GM21381 (cell line): ENCODE measurements around the gene ALOX5.
A peak's percentile ranks its signal among the peaks of the same experiment; 100 is the strongest.

Experiments used
- ATAC-seq: cut with Tn5 transposase; IDR thresholded peaks from one replicate; pipeline ENCODE4 v1.9.1; 2021; ENCODE audit warnings: mild to moderate bottlenecking, moderate library complexity; ENCODE audit not compliant: unreplicated experiment

ALOX5 gene

GRCh38 chr10:45422866-45423659, 49.0 kb downstream of the ALOX5 start:
- no peak for ATAC-seq

GRCh38 chr10:45423976-45424499, 50.0 kb downstream of the ALOX5 start:
- no peak for ATAC-seq

DNA sequence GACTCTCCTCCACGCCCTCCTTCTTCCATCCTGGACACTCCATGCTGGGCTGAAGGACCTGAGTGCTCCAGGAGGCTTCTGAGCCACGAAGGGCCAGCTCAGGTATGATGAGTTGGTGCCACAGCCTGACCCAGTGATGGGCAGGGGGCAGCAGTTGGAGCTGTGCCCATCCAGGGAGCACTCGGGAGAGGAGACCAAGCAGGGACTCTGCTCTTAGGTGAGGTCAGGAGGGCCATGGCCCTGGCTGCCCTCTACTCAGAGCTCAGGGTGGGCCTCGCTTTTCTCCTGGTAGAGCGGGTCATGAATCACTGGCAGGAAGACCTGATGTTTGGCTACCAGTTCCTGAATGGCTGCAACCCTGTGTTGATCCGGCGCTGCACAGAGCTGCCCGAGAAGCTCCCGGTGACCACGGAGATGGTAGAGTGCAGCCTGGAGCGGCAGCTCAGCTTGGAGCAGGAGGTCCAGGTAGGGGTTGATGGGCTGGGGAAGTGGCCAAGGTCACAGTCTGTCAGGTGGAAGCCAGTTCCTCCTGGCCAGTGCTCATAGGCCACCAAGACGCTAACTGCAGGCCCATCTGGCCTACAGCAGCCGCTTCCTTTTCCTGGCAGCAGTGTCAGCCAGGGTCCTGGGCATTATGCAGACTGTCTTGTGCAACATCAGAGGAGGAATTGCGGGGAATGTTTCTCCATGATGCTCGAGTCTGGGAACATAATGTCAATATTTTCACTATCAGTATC, 50.8 kb downstream of the ALOX5 start:
- ATAC-seq, result no peak

DNA sequence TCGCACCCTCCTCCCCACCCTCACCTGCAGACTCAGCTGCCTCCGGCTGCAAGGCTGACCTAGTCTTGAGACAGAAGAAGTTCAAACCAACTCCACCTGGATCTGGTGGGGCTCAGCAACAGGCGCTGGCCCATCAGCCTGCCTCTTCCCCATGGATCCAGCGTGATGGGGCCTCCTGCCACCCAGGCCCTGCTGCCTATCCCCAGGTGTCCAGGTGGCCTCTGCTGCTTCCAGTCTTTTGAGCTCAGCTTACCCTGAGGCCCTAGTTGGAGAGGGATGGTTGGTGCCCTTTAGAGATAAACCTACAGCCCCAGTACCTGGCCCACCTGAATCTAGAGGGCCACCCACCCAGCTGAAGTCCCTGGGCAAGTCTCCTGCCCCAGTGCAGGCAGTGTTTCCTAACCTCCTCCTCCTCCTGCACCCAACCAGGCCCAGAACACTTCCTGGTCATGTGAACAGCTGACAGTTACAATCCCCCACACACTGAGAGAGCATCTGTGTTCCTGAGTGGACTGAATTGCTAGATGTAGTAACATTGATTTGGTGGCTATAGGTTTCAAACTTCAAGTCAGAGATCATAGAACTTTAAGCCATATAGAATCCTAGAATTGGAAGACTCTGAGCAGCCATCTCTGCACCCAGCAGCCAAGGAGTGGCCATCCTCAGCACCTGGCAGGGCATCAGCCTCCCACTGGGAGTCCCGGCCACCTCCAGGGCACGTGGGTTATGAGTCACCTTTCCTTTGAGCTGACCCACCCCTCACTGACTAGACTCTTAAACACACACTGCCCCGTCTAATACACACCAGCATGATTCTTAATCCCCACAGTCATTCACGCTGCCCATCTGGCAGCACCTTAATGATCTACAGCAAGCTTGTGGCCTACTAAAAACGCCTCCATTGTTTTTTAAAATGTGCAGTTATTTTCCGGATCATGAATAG, 51.9 kb downstream of the ALOX5 start:
- ATAC-seq, result no peak

DNA sequence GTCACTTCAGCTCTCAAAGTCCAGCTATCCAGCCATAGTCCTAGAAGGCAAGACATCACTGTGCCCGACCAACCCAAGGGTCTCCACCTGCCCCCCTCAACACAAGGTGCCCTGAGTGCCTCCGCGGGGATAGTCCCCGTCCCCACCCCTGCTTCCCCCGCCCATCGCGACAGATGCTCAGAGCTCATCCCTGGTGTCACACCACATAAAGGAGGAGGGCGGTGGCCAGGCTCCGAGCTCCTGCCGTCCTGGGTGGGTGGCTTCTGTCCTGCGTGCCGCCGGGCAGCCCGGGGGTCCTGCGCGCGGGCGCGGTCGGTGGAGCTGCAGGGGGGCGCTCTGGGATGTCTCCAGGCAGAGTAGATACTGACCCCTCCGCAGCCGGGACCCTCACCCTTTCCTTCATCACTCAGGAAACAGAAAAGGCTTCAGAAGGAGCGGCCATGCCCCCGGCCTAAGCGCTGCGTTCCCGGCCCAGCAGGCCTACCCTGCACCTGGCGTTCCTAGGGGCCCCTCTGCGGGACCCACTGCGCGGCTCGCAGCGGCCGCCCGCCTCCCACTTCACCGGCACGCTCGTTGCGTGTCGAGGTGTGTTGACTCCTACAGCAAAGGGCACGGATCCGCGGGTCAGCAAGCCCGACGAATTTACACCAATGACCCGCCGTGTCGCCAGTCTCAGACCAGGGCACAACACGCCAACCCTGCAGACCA, 53.4 kb downstream of the ALOX5 start:
- ATAC-seq, result no peak

- ATAC-seq, result no peak
Observed at GRCh38 chr10:45427970-45428366, 54.0 kb downstream of the ALOX5 start.

DNA sequence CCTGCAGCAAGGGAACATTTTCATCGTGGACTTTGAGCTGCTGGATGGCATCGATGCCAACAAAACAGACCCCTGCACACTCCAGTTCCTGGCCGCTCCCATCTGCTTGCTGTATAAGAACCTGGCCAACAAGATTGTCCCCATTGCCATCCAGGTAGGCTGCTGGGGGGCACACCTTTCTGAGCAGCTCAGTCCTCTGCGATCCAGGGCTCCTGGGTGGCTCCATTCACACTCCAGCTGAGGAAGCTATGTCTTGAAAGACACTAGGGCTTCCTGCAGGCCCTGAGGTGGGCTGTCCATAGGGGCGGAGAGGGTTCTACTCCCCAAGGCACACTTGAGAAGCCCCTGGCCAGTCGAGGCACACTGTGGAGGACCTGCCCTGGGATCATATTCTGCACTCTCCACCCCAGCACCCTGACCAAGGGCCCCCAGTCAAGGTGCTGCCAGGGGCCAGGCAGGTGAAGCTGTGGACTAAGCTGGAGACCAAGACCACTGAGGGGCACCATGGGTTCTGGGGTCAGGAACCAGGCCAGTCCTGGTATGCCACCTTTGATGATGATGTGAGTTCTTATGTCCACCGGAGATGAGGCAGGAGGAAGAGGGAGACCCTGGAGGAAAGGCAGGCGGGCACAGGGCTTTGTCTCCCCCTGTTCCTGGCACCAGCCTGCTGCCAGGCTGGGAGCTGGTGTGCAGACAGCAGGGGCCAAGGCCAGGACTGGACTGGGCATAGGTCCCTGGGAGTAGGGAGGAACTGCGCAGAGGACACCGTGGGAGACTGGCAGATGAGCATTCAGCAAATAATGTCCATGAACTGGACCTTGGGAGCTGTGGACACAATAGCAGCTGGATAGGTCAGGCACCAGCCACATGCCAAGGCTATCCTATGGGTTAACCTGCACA, 54.8 kb downstream of the ALOX5 start:
- no peak for ATAC-seq

DNA sequence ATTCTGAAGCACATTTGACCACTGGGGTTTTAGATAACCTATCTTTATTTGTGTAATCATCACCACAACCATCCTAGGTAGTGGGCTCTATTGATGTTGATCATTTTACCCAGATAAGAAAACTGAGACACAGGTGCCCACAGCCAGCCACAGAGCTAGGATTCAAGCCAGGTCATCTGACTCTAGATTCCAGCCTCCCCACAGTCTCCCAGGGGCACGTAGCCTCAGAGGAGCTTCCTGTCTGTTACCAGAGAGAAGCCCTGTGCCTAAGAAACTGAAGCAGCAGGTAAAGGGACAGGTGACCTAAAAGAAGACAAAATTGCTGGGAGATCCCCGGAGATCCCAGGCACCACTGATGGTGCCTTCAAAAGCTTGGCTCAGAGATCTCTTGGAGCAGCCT, 55.8 kb downstream of the ALOX5 start:
- ATAC-seq, result no peak

DNA sequence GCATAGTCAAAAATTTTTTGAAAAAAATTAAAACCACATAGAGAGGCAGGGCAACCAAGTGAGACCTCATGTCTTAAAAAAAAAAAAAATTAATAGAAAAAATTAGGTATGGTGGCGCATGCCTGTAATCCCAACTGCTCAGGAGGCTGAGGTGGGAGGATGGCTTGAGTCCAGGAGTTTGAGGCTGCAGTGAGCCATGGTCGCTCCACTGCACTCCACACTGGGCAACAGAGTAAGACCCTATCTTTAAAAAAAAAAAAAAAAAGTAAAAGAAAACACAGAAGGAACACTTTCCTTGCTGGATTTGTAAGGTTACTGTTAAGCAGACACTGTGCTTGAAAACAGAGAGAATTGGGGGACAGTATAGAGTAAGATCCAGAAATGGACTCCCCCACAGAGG, 58.1 kb downstream of the ALOX5 start:
- no peak for ATAC-seq

GRCh38 chr10:45432700-45433472, 58.9 kb downstream of the ALOX5 start:
- no peak for ATAC-seq

- peak; percentile 71 for ATAC-seq
Observed at GRCh38 chr10:45433716-45434469, 59.9 kb downstream of the ALOX5 start.

DNA sequence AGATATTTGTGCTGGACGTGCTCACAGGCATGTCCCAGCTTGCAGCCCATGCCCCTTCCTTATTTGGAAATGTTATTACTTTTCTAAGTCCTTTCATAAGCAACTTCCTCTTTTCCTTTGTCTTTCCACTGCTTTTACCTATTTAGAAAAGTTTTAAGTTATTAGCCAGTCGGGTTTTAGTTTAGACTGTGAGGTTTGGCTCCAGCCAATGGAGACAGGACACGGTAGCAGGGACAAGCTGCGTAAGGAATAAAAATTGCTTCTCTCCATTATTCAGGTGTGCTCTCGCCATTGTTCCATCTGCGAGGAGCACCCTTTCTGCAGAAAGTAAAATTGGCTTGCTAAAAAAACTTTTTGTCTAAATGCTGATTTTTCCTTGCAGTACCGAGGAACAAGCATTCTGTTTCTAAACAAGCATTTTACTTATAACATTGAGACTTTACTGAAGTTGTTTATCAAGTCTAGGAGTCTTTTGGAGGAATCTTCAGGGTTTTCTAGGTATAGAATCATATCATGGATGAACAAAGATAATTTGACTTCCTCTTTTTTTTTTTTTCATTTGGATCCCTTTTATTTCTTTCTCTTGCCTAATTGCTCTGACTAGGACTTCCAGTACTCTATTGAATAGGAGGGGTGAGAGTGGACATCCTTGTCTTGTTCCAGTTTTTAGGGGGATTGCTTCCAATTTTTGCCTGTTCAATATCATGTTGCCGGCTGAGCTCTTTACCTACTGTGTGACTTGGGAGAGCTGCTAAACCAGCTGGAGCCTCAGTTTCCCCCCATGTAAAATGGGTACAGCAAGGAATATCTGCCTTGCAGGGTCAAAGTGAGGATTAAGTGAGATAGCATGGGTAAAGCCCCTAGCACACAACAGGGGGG, 63.8 kb downstream of the ALOX5 start:
- ATAC-seq, result no peak

- ATAC-seq, result no peak
Observed at GRCh38 chr10:45438466-45439090, 64.6 kb downstream of the ALOX5 start.

DNA sequence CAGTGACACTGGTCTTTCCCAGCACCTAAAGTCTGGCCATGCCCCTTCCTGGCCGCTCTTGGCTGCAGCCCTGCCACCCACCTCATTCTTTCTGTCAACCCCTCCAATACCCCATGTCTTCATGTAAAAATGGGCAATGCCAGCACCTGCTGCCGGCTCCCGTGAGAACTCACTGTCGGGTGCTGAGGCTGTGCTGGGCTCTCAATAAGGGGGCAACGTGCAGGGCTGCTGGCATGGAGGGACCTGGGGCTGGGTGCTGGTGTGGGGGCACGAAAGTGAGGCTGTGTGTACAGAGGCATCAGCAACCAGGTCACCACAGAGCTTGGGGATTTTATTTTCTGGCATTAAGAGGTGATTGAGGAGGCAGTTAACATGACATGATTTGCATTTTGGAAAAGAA, 65.3 kb downstream of the ALOX5 start:
- ATAC-seq, result no peak

DNA sequence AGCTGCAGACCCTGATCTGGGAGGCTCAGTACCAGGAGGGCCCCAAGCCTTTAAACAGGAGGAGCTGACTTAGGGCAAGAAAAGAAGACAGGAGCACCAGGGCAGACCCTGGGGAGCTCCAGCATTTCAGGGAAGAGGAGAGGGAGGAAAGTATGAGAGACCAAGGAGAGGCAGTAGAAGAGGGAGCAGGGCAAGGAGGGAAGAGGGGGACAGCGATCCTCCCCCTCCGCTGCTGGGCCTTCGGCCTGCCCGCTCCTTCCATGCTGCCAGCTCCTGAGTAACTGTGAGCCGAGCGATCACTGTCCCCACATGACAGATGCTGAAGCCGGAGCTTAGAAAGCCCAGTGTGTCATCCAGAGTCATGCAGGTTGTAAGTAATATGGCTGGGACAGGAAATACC, 65.9 kb downstream of the ALOX5 start:
- ATAC-seq, result no peak

- no peak for ATAC-seq
Observed at GRCh38 chr10:45440511-45441062, 66.6 kb downstream of the ALOX5 start.
